GM19328 (cell line): ENCODE measurements around the gene MAPKAP1.
"Not testable (repeated sequence)": the region's sequence is repeated elsewhere in the genome, so short reads cannot be mapped to it uniquely, and the experiment has no call there.

Source experiments
- ATAC-seq: cut with Tn5 transposase; IDR thresholded peaks from one replicate; pipeline ENCODE4 v1.9.1; 2021; ENCODE audit warnings: mild to moderate bottlenecking, moderate library complexity; ENCODE audit not compliant: unreplicated experiment

MAPKAP1 gene

DNA sequence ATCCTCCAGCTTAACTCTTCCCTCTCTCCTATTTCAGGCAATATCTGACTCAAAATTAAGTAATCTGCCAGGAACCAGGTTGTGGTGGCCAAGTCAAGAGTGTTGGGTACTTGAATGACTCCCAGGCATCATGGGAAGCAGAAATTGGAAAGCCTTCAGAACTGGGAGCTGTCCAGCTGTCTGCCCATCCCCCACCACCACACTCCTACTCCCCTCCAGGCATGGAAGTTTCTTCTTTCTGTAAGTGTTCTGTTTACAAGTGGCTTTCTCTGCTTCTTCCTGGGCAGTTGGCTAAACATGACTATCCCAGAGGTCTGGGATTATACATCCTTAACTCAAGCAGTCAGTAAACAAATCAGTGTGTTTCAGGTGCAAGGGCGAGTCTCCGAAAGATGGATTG is 25.6 kb upstream of the MAPKAP1 start:
- ATAC-seq: no peak

DNA sequence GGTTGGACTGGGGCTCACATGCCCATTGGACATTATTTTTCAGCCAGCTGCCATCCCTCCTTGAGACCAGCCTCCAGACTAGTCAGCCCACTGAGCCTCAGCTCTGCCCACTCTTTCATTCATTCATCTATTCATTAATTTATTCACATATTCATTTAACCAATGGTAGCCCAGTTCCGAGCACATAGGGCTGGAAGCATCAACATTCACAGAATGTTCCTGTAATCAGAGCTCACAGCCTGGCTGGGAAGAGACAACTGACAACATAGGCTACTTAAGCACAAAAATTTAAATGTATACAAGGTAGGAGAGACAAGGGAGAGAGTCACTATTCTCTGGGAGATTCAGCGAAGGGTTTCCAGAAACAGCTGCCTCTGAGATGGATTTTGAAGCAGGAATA is 23.2 kb upstream of the MAPKAP1 start:
- ATAC-seq: no peak

DNA sequence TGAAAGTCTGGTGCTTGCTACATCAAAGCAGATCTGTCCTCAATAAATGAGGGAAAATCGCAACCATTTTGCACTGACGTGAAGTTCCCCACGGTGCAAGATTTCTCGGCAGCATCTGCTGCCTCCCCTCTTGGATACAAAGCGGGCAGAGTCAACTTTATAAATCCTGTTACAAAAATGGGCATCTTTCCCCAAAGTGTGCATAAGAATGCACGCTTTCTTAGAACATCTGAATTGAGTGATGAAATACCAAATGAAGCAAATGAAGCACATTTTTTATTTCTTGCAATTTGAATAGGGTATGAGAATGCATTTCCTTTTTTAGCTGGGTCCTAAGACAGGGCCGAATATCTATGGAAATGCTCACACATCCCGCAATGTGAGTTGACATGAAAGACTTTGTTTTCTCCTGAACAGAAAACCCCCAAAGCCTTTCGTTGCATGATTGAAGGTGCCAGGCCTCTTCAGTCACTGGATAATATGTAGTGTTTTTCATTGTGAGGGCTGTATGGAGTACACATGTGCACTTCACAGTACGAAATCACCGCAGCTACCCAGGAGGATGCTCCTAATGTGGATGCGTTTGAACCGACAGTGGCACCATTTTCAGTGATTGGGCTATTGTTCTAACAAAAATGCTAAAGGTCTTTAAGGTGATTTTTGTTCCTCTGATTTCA is 19.6 kb upstream of the MAPKAP1 start:
- no peak for ATAC-seq

DNA sequence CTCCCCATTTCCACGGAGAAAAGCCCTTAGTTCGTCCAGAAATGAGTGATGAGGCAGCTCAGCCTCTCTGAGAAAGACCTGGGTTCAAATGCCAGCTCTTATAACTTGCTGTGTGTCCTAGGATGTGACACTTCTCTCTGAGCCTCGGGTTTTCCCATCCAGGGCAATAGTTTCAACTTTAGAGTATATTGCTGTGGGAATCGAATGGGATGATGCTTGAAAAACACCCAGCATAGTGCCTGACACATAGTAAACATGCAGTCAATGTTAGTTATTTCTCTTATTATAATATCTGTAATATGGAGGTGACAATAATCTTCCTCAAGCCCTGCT is 430 bp upstream of the MAPKAP1 start:
- ATAC-seq: no peak

DNA sequence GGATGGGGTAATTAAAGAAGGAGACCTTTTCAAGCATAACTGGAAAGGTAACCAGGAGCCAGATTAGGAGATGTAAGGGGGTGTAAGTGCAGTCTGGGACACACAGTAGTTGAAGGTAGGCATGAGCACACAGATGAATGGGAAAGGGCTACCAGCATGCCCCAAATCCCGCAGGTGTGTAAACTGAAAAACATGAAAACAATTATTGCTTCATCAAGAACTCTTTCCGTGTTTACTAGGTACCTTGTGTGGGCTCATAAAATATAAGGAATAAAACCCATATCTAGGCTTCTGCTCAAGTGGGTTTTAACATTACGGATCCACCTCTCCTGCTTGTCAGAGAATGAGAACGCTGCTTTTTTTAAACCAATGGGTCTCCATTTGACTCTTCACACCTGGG is 1.1 kb downstream of the MAPKAP1 start:
- no peak for ATAC-seq

DNA sequence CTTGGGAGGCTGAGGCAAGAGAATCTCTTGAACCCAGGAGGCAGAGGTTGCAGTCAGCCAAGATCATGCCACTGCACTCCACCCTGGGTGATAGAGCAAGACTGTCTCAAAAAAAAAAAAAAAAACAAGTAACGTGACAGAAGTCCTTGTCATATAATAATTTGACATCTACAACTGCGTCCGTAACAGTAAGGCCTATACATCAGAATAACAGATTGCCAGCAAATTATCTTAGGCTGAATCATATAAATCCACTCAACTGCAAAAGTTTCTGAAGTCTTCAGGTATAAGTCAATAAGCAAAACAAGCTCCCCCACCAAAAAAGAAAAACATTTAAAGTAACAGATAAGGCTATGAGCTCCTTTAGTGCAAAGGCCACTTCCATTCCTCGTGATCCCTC is 3.3 kb downstream of the MAPKAP1 start:
- ATAC-seq: no peak

DNA sequence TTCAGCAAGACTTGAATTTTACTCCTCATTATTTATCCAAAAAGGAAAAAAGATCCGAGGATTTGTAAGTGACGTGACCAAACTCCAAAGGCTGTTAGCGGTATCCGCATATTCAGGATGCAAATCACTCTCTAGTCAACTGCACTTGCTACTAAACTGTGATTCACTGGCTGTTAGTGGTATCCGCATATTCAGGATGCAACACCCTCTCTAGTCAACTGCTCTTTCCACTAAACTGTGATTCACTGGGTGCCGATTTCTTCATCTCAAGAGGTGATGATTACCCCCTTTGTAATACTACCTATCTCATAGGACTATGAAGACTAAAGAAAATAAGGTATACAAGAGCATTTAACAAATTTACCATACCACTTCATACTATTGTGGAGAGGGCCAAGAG is 5.7 kb downstream of the MAPKAP1 start:
- no peak for ATAC-seq

DNA sequence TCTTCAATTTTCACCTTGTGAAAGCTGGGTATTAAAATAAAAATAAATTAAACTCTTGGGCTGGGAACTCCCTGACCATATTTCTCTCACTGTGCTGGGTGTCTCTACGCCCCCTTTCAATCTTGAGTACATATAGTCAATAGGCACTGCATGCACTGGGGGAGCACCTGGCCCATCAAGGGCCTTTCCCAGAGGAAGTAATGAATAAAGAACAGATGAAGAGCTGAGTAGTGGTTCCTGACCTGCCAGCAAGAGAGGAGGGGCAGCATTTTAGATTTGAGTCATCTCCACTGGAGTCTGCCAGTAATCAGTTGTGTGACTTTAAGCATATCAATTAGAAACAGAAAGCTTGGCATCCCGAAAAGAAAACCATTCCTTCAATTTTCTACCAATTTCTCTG is 6.2 kb downstream of the MAPKAP1 start:
- peak; percentile 68 for ATAC-seq

DNA sequence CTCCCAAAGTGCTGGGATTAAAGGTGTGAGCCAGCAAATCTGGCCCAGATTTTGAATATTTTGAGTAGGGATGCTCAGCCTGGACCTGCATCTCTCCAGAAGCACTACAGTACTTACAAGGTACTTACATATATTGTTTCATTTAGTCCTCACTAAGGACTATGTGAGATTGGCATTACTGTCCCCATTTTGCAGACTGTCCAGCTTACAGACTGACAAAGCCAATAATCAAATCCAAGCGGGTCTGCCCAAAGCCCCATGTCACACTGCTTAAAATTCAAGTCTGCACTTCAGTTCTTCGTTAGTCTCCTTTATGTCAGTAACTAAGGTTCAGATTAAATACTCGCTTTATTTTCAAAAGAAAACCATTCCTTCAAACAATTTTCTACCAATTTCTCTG is 7.1 kb downstream of the MAPKAP1 start:
- no peak for ATAC-seq

DNA sequence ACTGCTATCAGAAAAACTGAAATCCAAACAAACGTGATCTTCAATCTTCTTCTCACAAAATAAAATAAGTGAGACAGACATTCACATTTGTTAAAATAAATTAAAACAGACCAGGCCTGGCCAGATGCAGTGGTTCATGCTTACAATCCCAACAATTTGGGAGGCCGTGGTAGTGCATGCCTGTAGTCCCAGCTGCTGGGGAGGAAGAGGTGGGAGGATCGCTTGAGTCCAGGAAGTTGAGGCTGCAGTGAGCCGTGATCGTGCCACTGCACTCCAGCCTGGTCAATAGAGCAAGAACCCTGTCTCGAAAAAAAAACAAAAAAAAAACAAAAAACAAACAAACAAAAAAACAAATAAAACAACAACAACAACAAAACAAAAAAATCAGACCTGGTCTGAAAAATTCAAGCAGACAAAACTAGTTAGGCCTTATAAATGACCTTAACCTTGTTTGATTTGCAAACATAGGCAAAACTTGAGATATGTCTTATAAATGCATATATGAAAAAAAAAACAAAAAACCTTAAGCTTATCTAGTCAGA is 10.8 kb downstream of the MAPKAP1 start:
- no peak for ATAC-seq

DNA sequence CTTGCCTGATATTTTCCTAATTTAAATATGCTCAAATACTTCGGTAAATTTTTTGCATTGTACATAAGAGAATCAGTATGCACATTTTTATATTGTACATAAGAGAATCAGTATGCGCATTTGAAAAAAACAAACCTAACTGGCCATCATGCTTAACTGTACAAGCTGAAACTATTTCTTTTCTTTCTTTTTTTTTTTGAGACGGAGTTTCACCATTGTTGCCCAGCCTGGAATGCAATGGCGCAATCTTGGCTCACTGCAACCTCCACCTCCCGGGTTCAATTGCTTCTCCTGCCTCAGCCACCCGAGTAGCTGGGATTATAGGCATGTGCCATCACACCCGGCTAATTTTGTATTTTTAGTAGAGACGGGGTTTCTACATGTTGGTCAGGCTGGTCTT is 11.5 kb downstream of the MAPKAP1 start:
- not testable (repeated sequence) for ATAC-seq

DNA sequence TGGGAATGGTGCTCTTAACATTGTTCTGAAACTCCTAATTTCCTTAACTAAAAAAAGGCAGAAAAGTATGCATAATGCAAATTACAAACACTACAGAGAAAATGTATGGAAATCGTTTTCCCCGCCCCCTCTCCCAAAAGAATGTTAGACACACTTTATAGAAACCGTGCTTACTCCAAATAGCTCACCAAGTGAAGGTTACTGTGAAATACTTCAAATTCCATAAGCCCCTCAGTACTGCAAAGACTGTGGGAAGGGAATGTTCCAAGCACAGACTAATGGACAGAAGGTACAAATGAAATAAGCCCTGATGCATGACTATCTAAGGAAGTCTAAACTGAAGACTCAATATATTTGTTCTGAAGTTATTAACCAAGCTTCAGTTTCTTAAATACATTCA is 12.5 kb downstream of the MAPKAP1 start:
- no peak for ATAC-seq

DNA sequence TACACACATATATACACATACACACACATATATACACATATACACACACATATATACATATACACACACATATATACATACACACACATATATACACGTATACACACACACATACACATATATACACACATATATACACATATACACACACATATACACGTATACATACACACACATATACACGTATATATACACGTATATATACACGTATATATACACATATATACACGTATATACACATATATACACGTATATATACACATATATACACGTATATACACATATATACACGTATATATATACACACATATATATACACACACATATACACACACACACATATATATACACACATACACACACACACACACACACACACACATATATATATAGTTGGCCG is 13.5 kb downstream of the MAPKAP1 start:
- ATAC-seq: not testable (repeated sequence)

DNA sequence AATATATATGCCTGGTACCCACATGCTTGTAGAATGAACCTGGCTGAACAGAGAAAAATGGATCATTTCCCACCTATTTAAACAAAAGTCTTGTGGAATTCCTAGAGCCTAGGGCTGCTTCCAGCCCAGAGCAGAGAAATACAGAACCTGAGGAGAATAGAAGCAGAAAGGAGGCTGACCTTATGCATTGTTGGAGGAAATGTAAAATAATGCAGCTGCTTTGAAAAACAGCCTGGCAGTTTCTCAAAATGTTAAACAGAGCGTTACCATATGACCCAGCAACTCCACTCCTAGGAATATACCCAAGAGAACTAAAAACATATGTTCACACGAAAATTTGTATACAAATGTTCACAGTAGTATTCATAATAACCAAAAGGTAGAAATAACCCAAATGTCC is 15.1 kb downstream of the MAPKAP1 start:
- no peak for ATAC-seq

DNA sequence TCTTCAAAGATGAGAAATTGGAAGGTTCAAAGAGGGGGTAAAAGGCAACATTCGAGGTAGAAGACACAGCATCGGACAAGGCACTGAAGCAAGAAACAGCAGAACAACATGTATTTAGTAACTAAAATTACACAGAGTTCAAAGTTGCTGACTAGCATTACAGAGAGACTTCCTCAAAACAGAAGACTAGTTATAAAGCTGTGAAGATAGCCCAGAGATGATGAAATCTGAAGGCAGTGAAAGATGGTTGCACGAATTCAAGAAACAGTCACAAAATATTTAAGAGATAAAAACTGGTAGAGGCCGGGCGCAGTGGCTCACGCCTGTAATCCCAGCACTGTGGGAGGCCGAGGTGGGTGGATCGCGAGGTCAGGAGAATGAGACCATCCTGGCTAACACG is 16.3 kb downstream of the MAPKAP1 start:
- no peak for ATAC-seq

DNA sequence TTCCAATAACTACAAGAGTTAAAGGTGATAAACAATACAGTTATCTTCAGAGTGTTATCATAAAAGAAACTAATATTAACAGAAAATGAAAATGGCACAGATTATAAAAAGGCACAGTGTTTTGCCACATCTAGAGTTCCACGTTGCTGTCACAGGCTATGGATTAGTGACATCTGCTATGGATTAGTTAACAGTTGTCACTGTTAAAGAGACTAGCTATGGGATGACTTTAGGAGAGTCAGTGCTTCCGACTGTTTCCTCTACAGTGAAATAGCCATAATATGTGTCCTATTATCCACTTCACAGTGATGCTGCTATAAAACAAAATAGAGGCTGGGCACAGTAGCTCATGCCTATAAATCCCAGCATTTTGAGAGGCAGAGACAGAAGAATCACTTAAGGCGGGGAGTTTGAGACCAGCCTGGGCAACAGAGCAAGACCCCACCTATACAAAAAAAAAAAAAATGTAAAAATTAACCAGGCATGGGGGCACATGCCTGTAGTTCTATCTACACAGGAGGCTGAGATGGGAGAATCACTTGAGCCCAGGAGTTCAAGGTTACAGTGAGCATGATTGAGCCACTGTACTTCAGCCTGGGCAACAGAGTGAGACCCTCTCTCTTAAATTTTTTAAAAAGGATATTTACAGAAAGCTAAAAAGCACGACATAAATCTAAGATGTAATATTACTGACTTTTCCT is 19.7 kb downstream of the MAPKAP1 start:
- no peak for ATAC-seq

DNA sequence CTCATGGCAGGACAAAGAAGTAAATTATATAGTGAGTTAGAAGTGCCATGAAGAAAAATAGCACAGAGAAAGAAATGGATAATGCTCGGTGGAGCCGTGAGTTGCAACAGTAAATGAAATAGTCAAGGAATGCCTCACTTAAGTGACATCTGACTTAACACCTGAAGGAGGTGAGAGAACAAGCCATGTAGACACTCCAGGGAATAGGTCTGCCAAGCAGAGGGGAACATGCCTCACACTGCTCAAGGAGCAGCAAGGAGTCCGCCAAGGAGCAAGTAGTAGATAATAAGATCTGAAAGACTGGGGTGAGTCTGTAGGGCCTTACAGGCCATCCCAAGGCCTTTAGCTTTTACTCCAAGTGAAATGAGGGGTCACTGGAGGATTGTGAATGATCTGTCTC is 21.8 kb downstream of the MAPKAP1 start:
- ATAC-seq: no peak

DNA sequence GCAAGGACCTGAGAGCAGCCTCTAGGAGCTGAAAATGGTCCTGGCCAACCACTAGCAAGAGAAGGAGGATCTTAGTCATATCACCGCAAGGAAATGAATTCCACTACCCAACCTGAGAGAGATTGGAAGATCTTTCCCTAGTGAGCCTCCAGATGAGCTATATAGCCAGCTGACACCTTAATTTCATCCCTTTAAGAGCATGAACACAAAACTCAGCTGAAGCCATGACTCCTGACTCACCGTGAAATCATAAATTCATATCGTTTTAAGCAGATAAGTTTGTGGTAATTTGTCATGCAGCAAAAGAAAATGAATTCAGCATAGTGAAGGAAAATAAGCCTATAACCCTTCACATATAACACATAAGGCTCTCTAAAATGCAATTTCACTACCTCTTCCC is 23.5 kb downstream of the MAPKAP1 start:
- ATAC-seq: no peak

DNA sequence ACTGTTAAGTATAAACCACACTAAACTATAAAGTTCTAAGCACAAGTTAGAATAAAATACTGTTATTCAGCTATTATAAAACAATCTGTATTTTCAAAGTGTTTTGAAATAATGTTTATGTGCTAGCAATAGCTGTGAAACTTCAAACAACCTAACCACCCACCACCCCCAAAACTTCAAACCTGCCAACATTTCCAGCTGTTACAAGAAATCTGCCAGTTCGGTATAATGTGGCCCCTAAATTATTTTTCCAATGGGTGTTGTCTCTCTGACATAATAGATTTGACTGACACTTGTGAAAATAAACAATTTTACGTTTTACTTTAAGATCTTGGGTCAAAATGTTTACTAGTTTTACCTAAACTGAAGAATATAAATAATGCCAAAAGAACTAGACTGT is 24.7 kb downstream of the MAPKAP1 start:
- no peak for ATAC-seq

DNA sequence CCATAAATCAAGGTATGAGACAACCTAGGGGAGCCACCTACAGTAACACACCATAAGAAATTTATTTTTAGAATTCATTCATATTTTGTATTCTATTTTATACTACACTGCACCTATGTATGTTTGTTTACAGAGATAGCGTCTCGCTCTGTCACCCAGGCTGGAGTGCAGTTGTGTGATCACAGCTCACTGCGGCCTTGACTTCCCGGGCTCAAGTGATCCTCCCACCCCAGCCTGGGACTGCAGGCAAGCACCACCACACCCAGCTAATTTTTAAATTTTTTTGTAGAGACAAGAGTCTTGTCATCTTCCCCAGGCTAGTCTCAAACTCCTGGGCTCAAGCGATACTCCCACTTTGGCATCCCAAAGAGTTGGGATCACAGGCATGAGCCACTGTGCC is 25.4 kb downstream of the MAPKAP1 start:
- no peak for ATAC-seq

DNA sequence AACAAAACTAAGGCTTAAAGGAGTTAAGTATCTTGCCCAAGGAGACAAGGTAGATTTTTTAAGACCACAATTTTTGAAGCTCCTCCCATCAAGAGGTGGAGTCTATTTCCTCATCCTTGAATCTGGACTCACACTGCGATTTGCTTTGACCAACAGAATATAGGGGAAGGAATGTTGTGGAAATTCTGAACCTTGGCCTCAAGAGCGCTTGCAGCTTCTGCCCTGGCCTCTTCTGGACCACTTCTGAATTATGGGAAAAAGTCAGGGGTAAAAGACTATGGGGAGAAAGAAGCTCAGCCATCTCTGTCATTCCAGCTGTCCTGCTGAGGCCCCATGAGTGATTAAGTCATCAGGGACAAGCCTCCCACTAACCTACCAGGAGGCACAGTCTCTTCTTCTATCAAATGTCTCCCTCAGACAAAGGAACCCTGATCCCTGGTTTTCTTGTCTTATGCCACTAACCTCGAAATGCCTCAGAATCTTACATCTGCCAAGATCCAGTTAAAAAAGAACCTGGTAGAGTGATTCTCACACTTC is 25.9 kb downstream of the MAPKAP1 start:
- ATAC-seq: no peak

DNA sequence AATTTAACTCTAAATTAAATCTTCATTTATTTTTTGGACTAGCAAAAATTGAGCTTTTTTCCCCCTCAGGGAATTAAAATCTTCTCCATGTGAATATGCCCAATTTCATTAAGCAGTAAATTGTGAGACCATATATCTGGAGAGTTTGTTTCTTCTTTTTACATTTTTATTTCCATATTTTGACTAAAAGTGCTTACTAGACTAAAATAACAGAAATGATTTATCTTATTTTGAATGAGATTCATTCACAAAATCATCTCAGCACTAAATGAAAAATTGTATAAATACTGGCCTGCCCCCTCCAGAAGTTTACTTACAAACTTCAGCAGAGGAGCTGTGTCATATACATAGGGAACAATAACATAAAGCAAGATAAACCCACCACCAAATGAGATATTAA is 26.6 kb downstream of the MAPKAP1 start:
- no peak for ATAC-seq
